Activated T-cell treated with anti-CD3 and anti-CD28 coated beads, Interleukin-2, amount 50 U/mL, for 48 hours (primary cell): Measurements from ENCODE around the gene C8G.

Source experiments
- DNase-seq, 2 experiments: peaks; one replicate each; pipeline ENCODE4 v3.0.0-alpha.2; 2020

The C8G gene

GRCh38 chr9:136921307-136921706 is 23.7 kb upstream of the C8G start:
- no peak for DNase-seq

GRCh38 chr9:136921718-136922117 is 23.3 kb upstream of the C8G start:
- no peak for DNase-seq

- no peak for DNase-seq
Measured at GRCh38 chr9:136922540-136922939, 22.5 kb upstream of the C8G start.

- no peak for DNase-seq
Measured at GRCh38 chr9:136923881-136924280, 21.2 kb upstream of the C8G start.

- no peak for DNase-seq
Measured at GRCh38 chr9:136925414-136926153, 19.5 kb upstream of the C8G start.

- no peak for DNase-seq
Measured at GRCh38 chr9:136926154-136926704, 18.8 kb upstream of the C8G start.

GRCh38 chr9:136926749-136927148 is 18.3 kb upstream of the C8G start:
- DNase-seq: no peak

GRCh38 chr9:136927343-136928271 is 17.4 kb upstream of the C8G start:
- DNase-seq: no peak

- no peak for DNase-seq
Measured at GRCh38 chr9:136928591-136928990, 16.5 kb upstream of the C8G start.

GRCh38 chr9:136930014-136930413 is 15.0 kb upstream of the C8G start:
- DNase-seq: no peak

GRCh38 chr9:136931611-136932130 is 13.4 kb upstream of the C8G start:
- no peak for DNase-seq

GRCh38 chr9:136934277-136934676 is 10.8 kb upstream of the C8G start:
- no peak for DNase-seq

- DNase-seq: no peak
Measured at GRCh38 chr9:136935651-136936050, 9.4 kb upstream of the C8G start.

- no peak for DNase-seq
Measured at GRCh38 chr9:136936645-136937170, 8.3 kb upstream of the C8G start.

- no peak for DNase-seq
Measured at GRCh38 chr9:136937186-136938001, 7.6 kb upstream of the C8G start.

- DNase-seq: no peak
Measured at GRCh38 chr9:136939431-136939995, 5.5 kb upstream of the C8G start.

- DNase-seq: no peak
Measured at GRCh38 chr9:136939996-136940525, 5.0 kb upstream of the C8G start.

GRCh38 chr9:136940526-136941230 is 4.4 kb upstream of the C8G start:
- DNase-seq: no peak

- DNase-seq: no peak
Measured at GRCh38 chr9:136941231-136942111, 3.6 kb upstream of the C8G start.
